Neural progenitor cell (in vitro differentiated cells): Measurements from ENCODE around the gene BLOC1S4. TPM values are rescaled to one million over a fixed set of nuclear protein-coding genes. Genes with fewer than 3 reads are reported as not detected.
A peak's percentile ranks its signal among the peaks of the same experiment; 100 is the strongest.

Source experiments
- DNase-seq: peaks from one replicate; pipeline ENCODE4 v3.0.0-alpha.2; 2016; ENCODE audit warnings: low spot score
- H2AFZ ChIP-seq: fragments of 200-600 bp; sonication (generic); replicated peaks from 2 replicates; pipeline ENCODE4 v1.6.1; 2016; ENCODE audit warnings: antibody characterized with exemption
- H3F3A ChIP-seq: fragments of 200-600 bp; sonication (generic); 2 replicates; pipeline ENCODE4 v1.6.1; 2016; ENCODE audit warnings: antibody characterized with exemption, low read depth
- H3K27ac ChIP-seq: fragments of 200-600 bp; sonication (generic); 2 replicates; pipeline ENCODE4 v1.5.1; 2016; ENCODE audit warnings: mild to moderate bottlenecking
- H3K27me3 ChIP-seq: fragments of 200-600 bp; sonication (generic); 2 replicates; pipeline ENCODE4 v1.6.1; 2016; ENCODE audit warnings: mild to moderate bottlenecking, moderate library complexity
- H3K36me3 ChIP-seq: fragments of 200-600 bp; sonication (generic); 2 replicates; pipeline ENCODE4 v1.5.1; 2016
- H3K4me1 ChIP-seq: fragments of 200-600 bp; sonication (generic); 2 replicates; pipeline ENCODE4 v1.6.1; 2016; ENCODE audit warnings: mixed run types
- H3K4me2 ChIP-seq: fragments of 200-600 bp; sonication (generic); 2 replicates; pipeline ENCODE4 v1.6.1; 2016
- H3K4me3 ChIP-seq: fragments of 200-600 bp; sonication (generic); 2 replicates; pipeline ENCODE4 v1.5.1; 2016
- H3K79me2 ChIP-seq: fragments of 200-600 bp; sonication (generic); 2 replicates; pipeline ENCODE4 v1.6.1; 2016; ENCODE audit warnings: low read depth
- H3K9ac ChIP-seq: fragments of 200-600 bp; sonication (generic); 2 replicates; pipeline ENCODE4 v1.6.1; 2016
- H3K9me3 ChIP-seq: fragments of 200-600 bp; sonication (generic); 2 replicates; pipeline ENCODE4 v1.5.1; 2016; ENCODE audit warnings: low read depth
- H4K20me1 ChIP-seq: fragments of 200-600 bp; sonication (generic); 2 replicates; pipeline ENCODE4 v1.6.1; 2016; ENCODE audit warnings: low read depth
- H3K27ac Mint-ChIP-seq: 3 replicates; pipeline ENCODE4 v1.8.0; 2021; ENCODE audit warnings: mixed read lengths
- H3K27me3 Mint-ChIP-seq: 2 replicates; pipeline ENCODE4 v1.8.0; 2022; ENCODE audit warnings: low read depth, mild to moderate bottlenecking, inconsistent platforms, moderate library complexity, mixed read lengths; ENCODE audit not compliant: insufficient read depth
- H3K36me3 Mint-ChIP-seq: 3 replicates; pipeline ENCODE4 v1.8.0; 2021; ENCODE audit warnings: mixed read lengths
- H3K4me1 Mint-ChIP-seq: 3 replicates; pipeline ENCODE4 v1.8.0; 2021; ENCODE audit warnings: mixed read lengths
- H3K4me3 Mint-ChIP-seq: 3 replicates; pipeline ENCODE4 v1.8.0; 2021; ENCODE audit warnings: mild to moderate bottlenecking, moderate library complexity, mixed read lengths
- H3K9me3 Mint-ChIP-seq: 3 replicates; pipeline ENCODE4 v1.8.0; 2020; ENCODE audit warnings: mixed read lengths
- CTCF ChIP-seq: fragments of 200-600 bp; sonication (generic); IDR thresholded peaks from 2 replicates; pipeline ENCODE4 v1.5.1; 2017; ENCODE audit warnings: antibody characterized with exemption, mild to moderate bottlenecking
- EZH2 ChIP-seq: fragments of 200-600 bp; sonication (generic); IDR thresholded peaks from 2 replicates; pipeline ENCODE4 v1.6.1; 2017; ENCODE audit warnings: antibody characterized with exemption, mild to moderate bottlenecking, moderate library complexity
- EZH2phosphoT487 ChIP-seq: fragments of 200-600 bp; sonication (generic); IDR thresholded peaks from 2 replicates; pipeline ENCODE4 v1.6.1; 2017; ENCODE audit warnings: antibody characterized with exemption
- total RNA-seq: library from RNA; depleted of rRNA; stranded (reverse); fragments of >200 nt; gene quantifications from 2 replicates; pipeline ENCODE4 v1.2.3, GENCODE V29; 2015; ENCODE audit warnings: low replicate concordance

The BLOC1S4 gene
- total RNA-seq, 1 donor from 2014 or later = 10.5 TPM

- no peak overlapping the region for H2AFZ ChIP-seq
- H3K27ac Mint-ChIP-seq = no peak overlapping the region
- H3K9ac ChIP-seq = no peak overlapping the region
- no peaks in the 10 kb centered on the region for H3K36me3 ChIP-seq
- peaks cover 11% of the 10 kb centered on the region for H3K4me1 ChIP-seq
- no peak overlapping the region for H3K4me3 ChIP-seq
- H3K27me3 Mint-ChIP-seq = peaks cover 7% of the 10 kb centered on the region
- H4K20me1 ChIP-seq = peaks cover 24% of the 10 kb centered on the region
- H3K27me3 ChIP-seq = no peaks in the 10 kb centered on the region
- H3K27ac ChIP-seq = no peak overlapping the region
- TF ChIP-seq EZH2phosphoT487 (no peak), EZH2 (no peak), CTCF (no peak)
- no peaks in the 10 kb centered on the region for H3K9me3 Mint-ChIP-seq
- peak overlapping the region; percentile 48 for H3K4me3 Mint-ChIP-seq
- H3K4me2 ChIP-seq = no peak overlapping the region
- no peak for DNase-seq
- peaks cover 19% of the 10 kb centered on the region for H3F3A ChIP-seq
- no peaks in the 10 kb centered on the region for H3K9me3 ChIP-seq
- peaks cover 4% of the 10 kb centered on the region for H3K36me3 Mint-ChIP-seq
- peaks cover 31% of the 10 kb centered on the region for H3K4me1 Mint-ChIP-seq
- H3K79me2 ChIP-seq = peaks cover 25% of the 10 kb centered on the region
Observed at GRCh38 chr4:6721121-6721520, 5.1 kb downstream of the BLOC1S4 start.

- Histone ChIP-seq H2AFZ (no peak overlapping the region), H4K20me1 (peaks cover 13% of the 10 kb centered on the region)
- TF ChIP-seq EZH2phosphoT487 = no peak
- TF ChIP-seq EZH2 = no peak
- TF ChIP-seq CTCF = no peak
Observed at GRCh38 chr4:6722891-6723290, 6.9 kb downstream of the BLOC1S4 start.

GRCh38 chr4:6723851-6724250 is 7.9 kb downstream of the BLOC1S4 start:
- Histone ChIP-seq H4K20me1 (peaks cover 5% of the 10 kb centered on the region), H3K9me3 (no peaks in the 10 kb centered on the region), H3K9ac (no peak overlapping the region), H3K27ac (no peak overlapping the region), H3K4me3 (no peak overlapping the region), H3K36me3 (no peaks in the 10 kb centered on the region), H3K4me1 (peaks cover 12% of the 10 kb centered on the region), H3K27me3 (no peaks in the 10 kb centered on the region), H3K4me2 (no peak overlapping the region), H3F3A (peaks cover 34% of the 10 kb centered on the region), H2AFZ (no peak overlapping the region), H3K79me2 (no peaks in the 10 kb centered on the region)
- no peak for DNase-seq
- no peak for TF ChIP-seq EZH2
- no peak for TF ChIP-seq CTCF
- TF ChIP-seq EZH2phosphoT487 = no peak
- H3K4me1 Mint-ChIP-seq = peaks cover 36% of the 10 kb centered on the region
- peaks cover 15% of the 10 kb centered on the region for H3K27me3 Mint-ChIP-seq
- H3K36me3 Mint-ChIP-seq = peaks cover 3% of the 10 kb centered on the region
- no peak overlapping the region for H3K27ac Mint-ChIP-seq
- no peaks in the 10 kb centered on the region for H3K9me3 Mint-ChIP-seq
- no peak overlapping the region for H3K4me3 Mint-ChIP-seq

More at GRCh38 chr4:6722891-6723290, 6.9 kb downstream of the BLOC1S4 start:
- Histone ChIP-seq H3K9ac (no peak overlapping the region), H3K9me3 (no peaks in the 10 kb centered on the region), H3K4me2 (no peak overlapping the region), H3K36me3 (no peaks in the 10 kb centered on the region), H3F3A (peaks cover 32% of the 10 kb centered on the region), H3K4me1 (peaks cover 12% of the 10 kb centered on the region), H3K27ac (no peak overlapping the region), H3K27me3 (no peaks in the 10 kb centered on the region), H3K4me3 (no peak overlapping the region), H3K79me2 (peaks cover 8% of the 10 kb centered on the region)
- DNase-seq = no peak
- no peak overlapping the region for H3K27ac Mint-ChIP-seq
- no peak overlapping the region for H3K4me3 Mint-ChIP-seq
- H3K27me3 Mint-ChIP-seq = peaks cover 8% of the 10 kb centered on the region
- peaks cover 33% of the 10 kb centered on the region for H3K4me1 Mint-ChIP-seq
- H3K36me3 Mint-ChIP-seq = peaks cover 4% of the 10 kb centered on the region
- H3K9me3 Mint-ChIP-seq = no peaks in the 10 kb centered on the region
